Stimulated activated CD8-positive, alpha-beta memory T cell treated with anti-CD3 and anti-CD28 coated beads, Interleukin-12 subunit alpha, Interleukin-12 subunit beta, amount 100 ng/mL, for 1 hour (primary cell): ENCODE measurements around the gene VSIG2.
"Not testable (repeated sequence)": the region's sequence is repeated elsewhere in the genome, so short reads cannot be mapped to it uniquely, and the experiment has no call there.

Source experiments
- DNase-seq: peaks from one replicate; pipeline ENCODE4 v3.0.0-alpha.2; 2020; ENCODE audit warnings: low read depth

VSIG2 gene, protein sequence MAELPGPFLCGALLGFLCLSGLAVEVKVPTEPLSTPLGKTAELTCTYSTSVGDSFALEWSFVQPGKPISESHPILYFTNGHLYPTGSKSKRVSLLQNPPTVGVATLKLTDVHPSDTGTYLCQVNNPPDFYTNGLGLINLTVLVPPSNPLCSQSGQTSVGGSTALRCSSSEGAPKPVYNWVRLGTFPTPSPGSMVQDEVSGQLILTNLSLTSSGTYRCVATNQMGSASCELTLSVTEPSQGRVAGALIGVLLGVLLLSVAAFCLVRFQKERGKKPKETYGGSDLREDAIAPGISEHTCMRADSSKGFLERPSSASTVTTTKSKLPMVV

DNA sequence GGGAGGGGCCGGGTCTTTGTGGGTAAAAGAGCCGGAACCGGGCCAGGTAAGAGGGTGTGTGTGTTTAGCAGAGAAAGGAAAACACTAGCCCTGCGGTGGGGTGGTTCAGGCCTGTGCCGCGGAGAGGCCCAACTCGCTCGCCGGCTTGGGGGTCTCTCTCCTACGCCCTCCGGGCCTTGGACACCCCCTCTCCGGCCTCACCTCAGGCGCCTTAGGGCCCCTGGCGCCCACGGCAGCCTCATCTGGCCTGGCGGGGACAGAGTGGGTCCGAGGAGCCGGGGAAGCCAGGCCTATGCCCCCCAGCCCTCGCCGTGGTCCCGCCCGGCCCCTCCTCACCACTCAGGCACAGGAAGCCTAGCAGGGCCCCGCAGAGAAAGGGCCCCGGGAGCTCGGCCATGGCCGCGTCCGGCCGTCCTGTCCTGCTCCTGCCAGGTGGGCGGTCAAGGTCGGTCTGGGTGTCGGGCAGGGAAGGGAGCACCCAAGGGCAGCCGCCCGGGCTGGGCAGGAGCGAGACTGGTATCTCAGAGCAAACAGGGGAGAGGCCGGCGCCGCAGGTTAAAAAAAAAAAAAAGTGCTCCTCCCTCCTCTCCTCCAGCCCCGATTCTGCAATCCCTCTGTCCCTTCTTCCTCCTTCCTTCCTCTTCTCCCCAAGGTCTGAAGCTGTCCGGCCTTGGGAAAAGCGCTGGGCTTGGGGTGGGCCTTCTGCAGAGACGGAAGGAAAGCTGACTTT, at the start of gene VSIG2:
VSIG2 (minus strand) TSS at position 515 of the 730 bp plus-strand sequence; CDS start at position 397, 118 bp downstream.
- DNase-seq, result no peak

DNA sequence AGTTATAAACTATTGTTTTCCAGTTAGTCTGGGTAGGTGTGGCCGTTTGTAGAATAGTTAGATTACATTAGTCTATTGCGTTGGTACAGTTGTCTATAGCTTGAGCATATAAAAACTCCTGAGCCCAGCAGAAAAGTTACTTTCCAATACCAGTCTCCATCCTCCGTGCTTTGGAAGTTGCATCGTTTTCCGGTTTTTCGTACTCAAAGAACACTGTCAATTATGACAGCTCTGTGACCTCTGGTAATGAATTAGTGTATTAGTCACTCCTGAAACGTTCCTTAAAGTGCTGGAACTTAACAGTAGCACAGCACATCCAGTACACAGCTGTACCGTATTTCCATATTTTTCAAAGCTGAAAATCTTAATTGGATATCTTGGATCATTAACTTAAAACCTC, 49.0 kb upstream of the VSIG2 start:
- no peak for DNase-seq

DNA sequence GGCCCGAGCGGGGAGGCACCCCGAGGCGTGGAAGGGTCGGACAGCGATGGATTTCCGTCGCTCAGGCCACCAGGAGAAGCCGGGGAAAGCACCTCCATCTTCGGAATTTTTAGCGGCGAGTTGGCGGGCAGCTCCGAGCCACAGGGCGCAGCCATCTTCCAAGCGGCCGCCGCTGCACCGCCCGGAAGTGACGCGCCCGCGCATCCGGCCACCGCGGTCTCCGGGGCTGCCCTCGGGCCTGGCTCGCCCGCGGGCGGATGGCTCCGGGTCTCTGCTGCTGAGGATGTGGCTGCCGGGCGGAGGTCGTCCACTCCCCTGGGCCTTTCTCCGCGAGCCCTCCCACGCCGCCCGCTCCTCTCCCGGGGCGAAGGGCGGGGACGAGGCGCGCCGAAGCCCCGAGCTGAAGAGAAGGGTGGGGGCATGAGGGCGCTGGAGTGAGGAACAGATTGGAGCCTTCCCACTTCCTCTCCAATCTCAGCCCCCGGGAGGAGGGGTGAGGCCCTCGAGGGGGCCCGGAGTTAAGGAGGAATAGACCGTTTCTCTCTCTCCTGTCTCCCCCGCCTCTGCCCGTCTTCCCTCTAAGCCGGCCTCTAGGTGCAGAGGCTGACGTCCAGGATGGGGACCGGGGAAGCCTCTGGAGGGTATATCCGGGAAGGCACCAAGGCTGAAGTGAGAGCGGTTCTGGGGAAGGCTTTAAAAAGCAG, 48.3 kb upstream of the VSIG2 start, which contains the start of gene MSANTD2:
MSANTD2 (minus strand) TSS at position 181 of the 704 bp plus-strand sequence; CDS start at position 155, 26 bp downstream.
- peak; percentile 60 for DNase-seq

DNA sequence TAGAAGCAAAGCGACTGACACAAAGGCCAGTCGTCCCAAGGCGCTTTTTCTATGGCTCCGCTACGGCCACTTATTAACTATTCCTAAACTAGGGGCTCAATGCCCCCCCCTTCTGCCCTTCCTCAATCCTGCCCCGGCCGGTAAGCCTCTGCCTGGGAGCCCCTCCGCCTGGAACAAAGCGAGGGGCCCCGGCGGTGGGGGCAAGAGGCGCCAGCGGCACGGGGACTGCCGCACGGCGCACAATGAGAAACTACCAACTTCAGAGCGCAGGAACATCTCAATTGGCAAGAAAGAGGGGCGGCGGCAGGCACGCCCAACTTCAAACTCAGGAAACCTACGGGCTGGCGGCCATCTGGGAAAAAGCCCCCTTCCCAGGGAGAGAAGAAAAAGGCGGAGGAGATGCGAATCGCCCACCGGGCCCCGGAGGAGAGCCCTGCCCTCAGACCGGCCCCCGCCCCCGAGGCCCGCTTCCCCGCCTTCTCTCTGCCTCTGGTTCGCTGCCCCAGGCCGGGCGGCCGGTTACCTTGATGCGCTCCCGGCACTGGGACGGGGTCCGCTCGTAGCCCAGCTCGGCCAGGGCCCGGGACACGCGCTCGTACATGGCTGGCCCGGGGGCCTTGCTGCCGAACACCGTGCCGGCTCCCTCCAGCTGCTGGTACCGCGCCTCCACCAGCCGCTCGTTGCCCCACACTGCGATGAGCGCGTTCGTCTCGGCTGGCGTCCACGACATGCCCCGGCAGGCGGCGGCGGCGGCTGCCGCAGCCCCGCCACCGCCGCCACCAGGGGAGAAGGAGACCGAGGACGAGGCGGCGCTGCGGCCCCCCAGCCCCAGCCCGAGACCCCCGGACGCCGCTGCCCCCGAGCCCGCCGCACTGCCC, 47.5 kb upstream of the VSIG2 start:
- peak; percentile 4 for DNase-seq

DNA sequence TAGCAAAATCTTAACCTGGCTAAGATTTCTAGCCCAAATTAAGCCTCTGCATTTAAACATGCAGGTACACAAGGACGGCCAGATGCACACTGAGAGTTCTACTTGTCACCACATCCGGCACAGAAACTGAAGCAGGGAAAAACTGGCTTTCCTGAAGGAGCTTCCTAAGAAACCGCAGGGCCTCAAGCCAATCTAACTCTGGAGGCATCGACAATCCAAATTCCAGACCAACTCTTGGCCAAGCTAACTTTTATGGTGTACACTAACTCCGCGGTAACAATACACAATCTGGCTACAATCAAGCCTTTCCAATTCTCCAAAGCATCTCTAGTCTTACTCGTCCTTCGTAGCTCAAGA, 46.9 kb upstream of the VSIG2 start:
- no peak for DNase-seq

DNA sequence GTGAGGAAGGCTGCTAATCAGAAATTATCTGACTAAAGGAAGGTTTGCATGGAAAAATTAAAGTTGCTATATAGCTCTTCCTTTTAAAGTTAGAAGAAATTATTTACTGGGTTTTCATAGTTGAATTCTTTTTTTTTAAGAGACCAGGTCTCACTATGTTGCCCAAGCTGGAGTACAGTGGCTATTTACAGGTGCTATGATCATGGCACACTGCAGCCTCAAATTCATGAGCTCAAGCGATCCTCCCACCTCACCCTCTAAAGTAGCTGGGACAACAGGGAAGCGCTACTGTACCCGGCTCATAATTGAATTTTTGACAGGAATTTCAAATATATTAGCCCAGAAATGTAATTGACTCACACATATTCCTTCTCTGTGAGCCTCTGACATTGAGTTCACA, 44.3 kb upstream of the VSIG2 start:
- no peak for DNase-seq

DNA sequence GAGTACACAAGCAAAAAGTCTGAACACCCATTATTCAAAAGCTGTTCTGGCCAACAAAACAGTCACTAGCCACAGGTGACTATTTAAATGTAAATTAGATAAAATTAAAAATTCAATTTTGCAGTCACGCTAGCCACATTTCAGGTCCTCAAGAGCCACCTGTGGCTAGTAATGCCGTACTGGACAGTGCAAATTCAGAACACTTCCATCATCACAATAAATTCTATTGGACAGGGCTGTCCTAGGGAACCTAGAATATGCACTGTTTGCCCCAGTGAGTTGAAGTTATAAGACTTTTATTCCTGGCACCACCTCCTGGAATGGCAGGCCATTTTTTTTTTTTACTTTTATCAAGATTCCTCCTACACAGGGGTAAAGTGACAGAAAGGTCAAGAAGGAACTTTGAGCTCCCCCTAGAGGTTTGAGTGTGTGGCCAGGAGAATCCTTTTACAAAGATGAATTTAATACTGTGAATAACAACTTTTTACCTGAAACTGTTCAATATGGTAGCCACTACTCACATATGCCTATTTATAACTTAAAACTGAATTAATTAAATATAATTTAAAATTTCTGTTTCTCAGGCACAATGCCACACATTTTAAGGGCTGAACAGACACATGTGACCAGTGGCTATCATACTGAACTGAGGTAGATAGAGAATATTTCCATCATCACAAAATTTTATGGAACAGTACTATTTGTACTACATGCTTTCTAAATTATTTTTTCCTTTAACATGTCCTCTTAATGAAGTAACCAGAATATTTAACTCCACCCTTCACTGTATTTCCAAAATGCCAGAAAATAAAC, 41.6 kb upstream of the VSIG2 start:
- no peak for DNase-seq

DNA sequence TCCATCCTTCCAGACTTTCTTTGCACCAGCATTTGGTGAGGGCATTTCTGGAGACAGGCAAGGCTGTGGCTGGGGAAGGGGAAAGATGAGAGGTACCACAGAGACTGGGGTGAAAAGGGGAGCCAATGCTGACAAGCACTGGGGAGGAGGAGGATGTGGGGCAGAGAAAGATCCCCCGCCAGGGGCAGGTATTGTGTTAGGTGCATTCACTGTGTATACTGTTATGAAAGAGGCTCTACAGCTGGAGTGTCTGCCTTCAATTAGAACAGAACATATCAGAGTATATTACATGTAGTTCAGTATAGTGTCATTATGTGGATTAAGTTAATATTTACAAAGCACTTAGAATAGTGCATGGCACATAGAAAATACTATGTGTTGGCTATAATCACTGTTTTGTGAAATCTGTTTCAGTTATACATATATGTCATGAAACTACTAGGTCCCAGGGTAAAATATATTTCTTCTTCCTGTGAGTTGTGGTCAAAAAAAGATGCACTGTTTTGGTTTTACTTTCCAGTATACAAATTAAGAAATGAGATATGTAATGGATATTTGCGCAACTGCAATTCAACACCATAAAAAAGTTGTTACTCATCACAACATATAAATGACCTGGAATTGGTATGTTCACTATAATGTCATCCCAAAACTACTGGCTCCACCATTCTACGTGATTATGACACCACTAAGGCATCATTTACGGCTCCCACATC, 39.7 kb upstream of the VSIG2 start:
- DNase-seq, result no peak

DNA sequence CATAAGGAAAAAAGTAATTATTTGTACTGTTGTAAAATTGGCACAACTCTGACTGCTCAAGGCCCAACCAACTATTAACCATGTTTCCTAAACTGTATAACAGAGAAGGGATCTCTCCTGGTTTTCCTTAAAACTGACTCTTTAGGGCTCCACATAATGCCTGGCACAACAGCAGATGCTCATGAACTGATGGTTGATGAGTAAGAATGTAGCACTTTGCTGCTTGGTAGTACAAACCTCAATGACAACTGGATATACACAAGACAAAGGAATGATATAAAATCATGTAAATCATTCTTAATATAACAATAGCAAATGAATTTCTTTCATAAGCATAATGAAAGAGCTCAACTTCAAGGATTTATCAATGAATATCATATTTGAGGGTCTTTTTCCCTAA, 36.5 kb upstream of the VSIG2 start:
- DNase-seq, result no peak

DNA sequence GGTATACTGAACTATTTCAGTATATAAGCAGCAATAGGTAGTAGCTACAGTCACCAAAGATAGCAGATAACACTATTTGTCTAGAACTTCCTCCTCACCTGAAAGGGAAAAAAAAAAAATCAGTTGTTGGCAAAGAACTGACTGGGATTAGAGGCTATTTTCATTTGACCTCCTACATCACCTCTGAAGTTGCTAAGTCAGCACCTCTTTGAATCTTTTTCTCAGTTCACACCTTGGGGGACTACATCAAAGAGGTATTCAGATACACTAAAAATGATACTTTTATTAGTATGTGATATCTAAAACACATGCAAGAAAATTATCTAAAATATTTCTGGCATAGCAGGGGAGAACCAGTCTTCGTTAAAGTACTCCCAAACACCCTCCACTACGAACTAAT, 32.0 kb upstream of the VSIG2 start:
- DNase-seq, result no peak

DNA sequence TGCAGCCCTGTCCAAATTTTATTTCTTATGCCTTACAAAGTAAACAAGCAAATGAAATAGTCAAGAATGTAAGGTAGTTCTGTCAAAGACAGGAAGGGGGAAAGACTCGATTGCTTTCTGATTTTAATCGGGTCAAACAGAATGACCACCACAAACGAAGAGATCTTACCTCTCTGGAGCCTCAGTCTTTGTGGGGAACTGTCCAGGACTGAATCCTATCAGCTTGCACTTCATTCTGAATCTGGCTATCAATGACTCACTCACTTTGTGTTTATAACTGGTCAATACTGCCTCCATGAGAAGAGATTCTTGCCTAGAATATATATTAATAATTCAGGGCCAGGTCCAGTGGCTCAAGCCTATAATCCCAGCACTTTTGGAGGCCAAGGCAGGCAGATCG, 30.9 kb upstream of the VSIG2 start:
- no peak for DNase-seq

DNA sequence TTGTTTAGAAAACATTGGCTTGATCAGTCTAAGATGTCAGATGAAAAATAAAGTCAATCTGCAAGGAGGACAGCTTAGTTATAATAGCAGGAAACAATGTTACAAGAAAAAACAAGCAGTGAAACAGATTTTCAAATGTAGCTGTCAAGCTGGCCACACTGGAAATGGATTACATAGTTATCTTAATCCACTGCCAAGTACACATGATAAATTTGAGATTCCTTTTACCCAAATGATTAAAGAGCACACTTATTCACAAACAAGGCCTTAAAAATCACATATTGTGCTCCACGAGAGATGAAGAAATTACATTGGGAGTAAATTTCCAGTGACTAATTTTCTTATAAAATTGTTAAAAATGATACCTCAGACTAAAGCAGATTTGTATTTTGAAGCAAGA, 27.5 kb upstream of the VSIG2 start:
- no peak for DNase-seq

DNA sequence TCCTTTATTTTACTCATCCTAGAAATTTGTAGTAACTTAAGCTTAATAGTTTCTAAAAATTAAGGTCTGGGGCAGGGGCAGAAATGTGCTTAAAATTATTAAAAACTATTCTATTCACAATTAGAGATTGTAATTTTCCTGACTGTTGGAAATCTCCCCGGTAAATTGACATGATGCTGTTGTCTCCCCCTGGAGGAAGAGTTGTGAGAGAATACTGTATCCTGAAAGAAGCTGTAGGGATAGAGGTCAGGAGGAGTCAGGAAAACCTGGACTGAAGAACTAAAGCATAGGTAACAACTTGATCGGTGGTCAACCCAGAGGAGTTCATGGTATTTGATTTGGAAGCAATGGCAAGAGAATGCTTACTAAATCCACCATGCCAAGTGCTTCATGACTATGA, 26.2 kb upstream of the VSIG2 start:
- no peak for DNase-seq

DNA sequence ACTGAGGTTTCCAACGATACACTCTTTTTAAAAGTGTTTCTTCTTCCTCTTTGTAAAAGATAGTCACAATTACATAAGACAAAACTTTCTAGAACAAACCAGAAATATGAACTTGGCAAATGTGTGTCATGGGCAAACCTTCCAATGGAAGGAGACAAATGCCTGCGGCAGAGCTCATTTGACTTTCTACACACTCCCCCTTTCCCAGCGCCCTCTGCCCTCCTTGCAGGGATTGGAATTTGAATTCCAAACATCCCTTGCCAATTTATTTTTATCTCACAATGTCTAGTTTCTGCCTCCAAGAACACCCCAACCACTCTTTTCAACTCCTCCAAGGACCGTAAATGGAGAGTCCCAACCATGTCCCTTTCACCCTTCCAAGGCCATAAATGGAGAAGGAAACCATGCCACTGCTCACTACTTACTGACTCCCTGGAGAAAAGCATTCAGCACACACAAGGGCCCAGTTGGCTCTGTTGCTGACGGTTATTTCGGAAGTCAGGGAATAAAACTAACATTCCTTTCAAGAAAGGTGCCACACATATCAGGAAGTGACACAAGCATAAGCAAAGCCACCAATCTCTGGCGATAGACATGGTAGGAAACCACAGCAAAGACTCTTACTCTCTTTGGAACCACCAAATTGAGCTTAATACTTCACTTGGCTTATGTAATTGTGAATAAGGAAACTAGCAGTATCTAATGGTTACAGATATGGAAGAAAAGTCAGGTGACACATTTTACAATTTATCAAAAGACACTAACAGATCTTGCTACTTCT, 25.0 kb upstream of the VSIG2 start:
- no peak for DNase-seq

DNA sequence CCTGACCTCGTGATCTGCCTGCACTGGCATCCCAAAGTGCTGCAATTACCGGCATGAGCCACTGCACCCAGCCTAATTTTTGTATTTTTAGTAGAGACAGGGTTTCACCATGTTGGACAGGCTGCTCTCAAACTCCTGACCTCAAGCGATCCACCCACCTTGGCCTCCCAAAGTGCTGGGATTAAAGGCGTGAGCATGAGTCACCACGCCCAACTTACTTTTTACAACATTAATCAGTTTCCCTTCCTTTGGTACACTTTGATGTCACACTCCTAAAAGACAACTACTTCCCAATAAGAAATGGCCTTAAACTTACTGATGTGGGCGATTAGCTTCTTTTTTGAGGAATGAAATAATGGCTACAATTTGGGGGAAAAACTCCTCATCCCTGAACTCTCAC, 18.9 kb upstream of the VSIG2 start:
- DNase-seq, result not testable (repeated sequence)

DNA sequence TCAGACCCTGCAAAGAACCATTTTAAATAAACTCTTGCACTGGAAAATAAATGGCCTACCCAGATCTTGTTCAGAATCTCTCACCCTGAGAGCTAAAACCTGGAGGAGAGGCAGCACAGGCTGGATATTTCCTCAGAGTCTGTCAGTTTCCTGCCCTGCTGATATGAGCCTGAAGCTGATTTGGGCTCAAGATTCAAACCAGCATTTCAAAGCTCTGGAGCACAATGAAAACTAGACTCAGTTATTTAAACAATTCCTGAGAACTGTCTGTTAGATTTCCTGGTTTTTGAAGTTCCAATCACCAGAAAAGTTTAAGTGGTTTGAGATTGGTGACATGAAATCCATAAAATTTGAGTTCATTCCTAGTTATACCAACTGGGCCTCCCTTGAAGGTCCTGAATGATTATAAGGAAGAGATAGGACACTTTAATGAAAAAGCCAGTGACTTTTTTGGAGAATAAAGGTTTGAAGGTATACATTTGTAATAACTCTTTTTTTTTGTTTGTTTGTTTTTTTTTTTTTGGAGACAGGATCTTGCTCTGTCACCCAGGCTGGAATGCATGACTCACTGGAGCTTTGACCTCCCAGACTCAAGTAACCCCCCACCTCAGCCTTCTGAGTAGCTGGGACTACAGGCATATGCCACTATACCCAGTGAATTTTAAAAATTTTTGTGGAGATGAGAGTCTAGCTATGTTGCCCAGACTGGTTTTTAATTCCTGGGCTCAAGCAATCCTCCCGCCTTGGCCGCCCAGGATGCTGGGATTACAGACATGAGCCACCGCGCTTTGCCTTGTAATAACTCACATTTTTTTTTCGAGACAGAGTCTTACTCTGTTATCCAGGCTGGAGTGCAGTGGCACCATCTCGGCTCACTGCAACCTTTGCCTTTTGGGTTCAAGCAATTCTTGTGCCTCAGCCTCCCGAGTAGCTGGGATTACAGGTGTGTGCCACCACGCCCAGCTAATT, 18.0 kb upstream of the VSIG2 start:
- no peak for DNase-seq

DNA sequence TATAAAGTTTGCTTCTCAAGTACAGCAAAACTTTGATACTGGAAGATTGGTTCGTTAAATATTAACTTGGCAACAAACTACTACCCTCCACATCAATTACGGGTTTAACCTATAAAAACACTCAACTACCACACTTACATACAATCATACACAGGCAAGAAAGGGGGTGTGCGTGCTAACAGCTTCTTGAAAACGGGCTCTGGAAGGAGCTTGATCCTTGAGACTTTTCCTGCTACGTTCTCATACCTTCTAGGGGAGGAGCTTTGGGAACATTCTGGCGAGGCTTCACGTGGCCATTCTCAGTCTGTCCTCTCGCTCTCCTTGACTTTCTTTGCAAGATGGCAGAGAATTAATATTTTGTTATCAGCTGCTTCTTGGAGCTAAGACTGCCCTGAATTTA, 16.9 kb upstream of the VSIG2 start:
- no peak for DNase-seq

DNA sequence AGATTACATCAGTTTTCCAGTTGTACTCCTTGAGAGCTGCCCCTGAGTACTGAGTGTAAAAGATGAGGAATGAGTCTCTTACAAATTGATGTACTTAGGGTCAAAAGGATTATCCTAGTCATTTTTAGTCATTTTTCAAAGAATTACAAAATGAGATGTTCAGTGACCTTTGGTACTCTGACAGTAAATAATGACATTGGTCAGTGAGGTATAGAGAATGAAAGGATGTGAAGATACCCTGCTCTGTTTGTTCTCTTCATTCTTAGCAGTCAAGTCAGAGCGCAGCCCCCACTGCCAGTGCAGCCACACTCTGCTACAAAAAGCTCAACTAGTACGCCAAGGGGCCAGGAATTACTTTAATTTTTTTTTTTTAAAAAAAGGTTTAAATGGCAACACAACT, 14.1 kb upstream of the VSIG2 start:
- DNase-seq, result no peak
